Sigmoid colon (tissue), 4 donors: Measurements from ENCODE around the gene PRICKLE4.

Experiments
- EP300 ChIP-seq, 4 donors: sonication (generic); formaldehyde crosslinking; IDR thresholded peaks; one replicate each; pipeline ENCODE4 v1.6.1; 2017; ENCODE audit warnings: antibody characterized with exemption in 4 of 4
- POLR2A ChIP-seq, 2 donors: fragments of 450-650 bp; IDR thresholded peaks; one replicate each; pipeline ENCODE4 v1.6.1; 2016; ENCODE audit warnings: antibody characterized with exemption in 2 of 2, mild to moderate bottlenecking in 2 of 2, moderate library complexity in 2 of 2
- POLR2AphosphoS5 ChIP-seq, 4 donors: sonication (generic); formaldehyde crosslinking; IDR thresholded peaks; one replicate each; pipeline ENCODE4 v1.6.1; 2017; ENCODE audit warnings: antibody characterized with exemption in 4 of 4

DNA sequence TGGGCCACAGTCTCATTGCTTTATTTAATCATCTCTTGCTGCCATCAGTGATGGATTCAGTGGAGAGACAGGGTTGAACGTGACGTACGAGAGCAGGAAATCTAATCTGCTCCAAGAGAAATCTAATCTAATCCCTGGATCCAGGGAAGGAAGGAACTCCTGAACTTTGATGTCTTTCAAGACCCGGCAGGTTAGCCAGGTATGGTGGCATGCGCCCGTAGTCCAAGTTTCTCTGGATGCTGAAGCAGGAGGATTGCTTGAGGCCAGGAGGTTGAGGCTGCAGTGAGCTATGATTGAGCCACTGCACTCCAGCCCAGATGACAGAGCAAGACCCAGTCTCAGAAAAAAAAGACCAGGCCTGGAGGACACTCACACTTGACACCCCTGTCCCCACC lies 21.9 kb upstream of the PRICKLE4 start:
- no peak for TF ChIP-seq POLR2A (IDR thresholded peaks at IDR 0.05)
- TF ChIP-seq POLR2AphosphoS5 (IDR thresholded peaks at IDR 0.05) = no peak
- TF ChIP-seq EP300 (IDR thresholded peaks at IDR 0.05) = no peak
